Fibroblast of lung (primary cell): Measurements from ENCODE around the gene KRT25. TPM values are rescaled to one million over a fixed set of nuclear protein-coding genes. Genes with fewer than 3 reads are reported as not detected.

ENCODE experiments used
- DNase-seq, 2 donors: peaks; one replicate each; pipeline versions ENCODE4 v3.0.0 to v3.0.0-alpha.2; 2010; ENCODE audit warnings: low read depth in 2 of 2
- H2AFZ ChIP-seq: 2 replicates; pipeline ENCODE4 v1.5.1; 2012; ENCODE audit warnings: low read length, control low read depth, inconsistent platforms
- H3K27ac ChIP-seq: 2 replicates; pipeline ENCODE4 v1.5.1; 2011; ENCODE audit warnings: low read length, control low read depth; ENCODE audit not compliant: insufficient read depth
- H3K27me3 ChIP-seq: 2 replicates; pipeline ENCODE4 v1.5.1; 2011; ENCODE audit warnings: mild to moderate bottlenecking, low read length; ENCODE audit not compliant: control insufficient read depth, insufficient read depth
- H3K36me3 ChIP-seq: 2 replicates; pipeline ENCODE4 v1.5.1; 2011; ENCODE audit warnings: low read length; ENCODE audit not compliant: control insufficient read depth, insufficient read depth
- H3K4me1 ChIP-seq: 2 replicates; pipeline ENCODE4 v1.5.1; 2011; ENCODE audit warnings: low read length; ENCODE audit not compliant: control insufficient read depth, insufficient read depth; ENCODE audit errors: extremely low read depth
- H3K4me2 ChIP-seq: 2 replicates; pipeline ENCODE4 v1.5.1; 2011; ENCODE audit warnings: low read length, control low read depth; ENCODE audit not compliant: insufficient read depth; ENCODE audit errors: extremely low read depth
- H3K4me3 ChIP-seq, 4 experiments: fragments of 200-600 bp in 1 of 4; sonication (generic) in 1 of 4; replicated peaks in 1 of 4; 2 replicates each; pipeline ENCODE4 v1.5.1; 2011 to 2016; ENCODE audit warnings: low read length in 4 of 4, low read depth in 3 of 4, mild to moderate bottlenecking in 3 of 4, control low read depth in 2 of 4, inconsistent platforms in 1 of 4, mixed read lengths in 1 of 4; ENCODE audit not compliant: insufficient read depth in 1 of 4; ENCODE audit errors: control extremely low read depth in 1 of 4
- H3K79me2 ChIP-seq: 2 replicates; pipeline ENCODE4 v1.5.1; 2012; ENCODE audit warnings: mild to moderate bottlenecking, low read length, inconsistent platforms; ENCODE audit not compliant: control insufficient read depth, insufficient read depth
- H3K9ac ChIP-seq: 2 replicates; pipeline ENCODE4 v1.5.1; 2011; ENCODE audit warnings: mild to moderate bottlenecking, low read length, control low read depth; ENCODE audit not compliant: insufficient read depth
- H3K9me3 ChIP-seq: 2 replicates; pipeline ENCODE4 v1.5.1; 2012; ENCODE audit warnings: low read depth, low read length; ENCODE audit not compliant: control insufficient read depth, insufficient read depth
- H4K20me1 ChIP-seq: 2 replicates; pipeline ENCODE4 v1.5.1; 2011; ENCODE audit warnings: low read length; ENCODE audit not compliant: control insufficient read depth, insufficient read depth; ENCODE audit errors: extremely low read depth
- EZH2 ChIP-seq: IDR thresholded peaks from 2 replicates; pipeline ENCODE4 v1.5.1; 2012; ENCODE audit warnings: low read length, control low read depth, mild to moderate bottlenecking; ENCODE audit errors: missing control alignments
- polyA minus RNA-seq: library from RNA; depleted of rRNA, polyadenylated mRNA; stranded (reverse); fragments of >200 nt; gene quantifications from 2 replicates; pipeline ENCODE4 v1.2.3, GENCODE V29; 2011; ENCODE audit warnings: low replicate concordance
- polyA plus RNA-seq, 2 donors: library from polyadenylated mRNA; depleted of rRNA in 1 of 2; stranded (reverse) in 1 of 2; unstranded in 1 of 2; fragments of >200 nt; gene quantifications; 2 replicates each; pipeline ENCODE4 v1.2.1, GENCODE V29; 2011 to 2012; ENCODE audit warnings: missing spikeins in 1 of 2
- total RNA-seq: library from RNA; depleted of rRNA; stranded (reverse); fragments of >200 nt; gene quantifications from 2 replicates; pipeline ENCODE4 v1.2.1, GENCODE V29; 2014
- TF ChIP-seq, protein P1 (sequence below), 2 donors: IDR thresholded peaks in 1 of 2; conservative IDR thresholded peaks in 1 of 2; 1 replicate in 1 of 2; 2 replicates in 1 of 2; pipeline ENCODE4 v1.5.1; 2011 to 2012; ENCODE audit warnings: low read length in 2 of 2, control low read depth in 1 of 2, inconsistent platforms in 1 of 2, low read depth in 1 of 2, mild to moderate bottlenecking in 1 of 2

The KRT25 gene
- total RNA-seq (not detected in 2 replicates), polyA plus RNA-seq (not detected in 2 replicates), polyA minus RNA-seq (not detected in 2 replicates)
- polyA plus RNA-seq (2012) = not detected in 2 replicates

DNA sequence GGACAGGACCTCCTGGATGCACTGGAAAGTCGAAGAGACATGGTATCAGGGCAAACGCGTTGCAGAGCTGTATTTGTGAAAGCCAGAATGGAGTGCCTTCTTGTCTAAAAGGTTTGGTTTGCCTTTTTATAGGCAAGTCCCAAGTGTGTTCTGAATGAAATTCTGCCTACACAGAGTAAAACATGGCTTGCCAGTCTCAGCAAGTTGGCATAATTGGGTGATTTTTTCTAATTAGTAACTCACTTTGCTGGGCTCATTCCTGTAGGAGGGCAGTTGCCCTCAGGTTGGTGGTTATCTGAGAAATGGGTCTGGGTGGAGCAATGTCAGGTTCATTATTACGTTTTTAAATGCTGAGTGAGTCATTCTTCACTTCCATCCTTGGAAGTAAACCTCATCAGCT is at the start of gene KRT25:
Gene KRT25, minus strand, starts transcription at position 101 of the 400 bp plus-strand sequence. Its CDS starts 60 bp downstream, at position 41.
- Histone ChIP-seq H2AFZ (no peak within 1 kb of the TSS), H3K9me3 (no peaks in the 10 kb centered on the region), H3K4me2 (no peak within 1 kb of the TSS), H3K27me3 (no peaks in the 10 kb centered on the region), H3K9ac (no peak within 1 kb of the TSS), H3K4me3 (no peak within 1 kb of the TSS), H4K20me1 (no peaks in the 10 kb centered on the region), H3K36me3 (no peaks in the 10 kb centered on the region), H3K4me1 (no peaks in the 10 kb centered on the region), H3K27ac (no peak within 1 kb of the TSS), H3K79me2 (no peaks in the 10 kb centered on the region)
- no peak for TF ChIP-seq EZH2
- TF ChIP-seq, protein P1, sequence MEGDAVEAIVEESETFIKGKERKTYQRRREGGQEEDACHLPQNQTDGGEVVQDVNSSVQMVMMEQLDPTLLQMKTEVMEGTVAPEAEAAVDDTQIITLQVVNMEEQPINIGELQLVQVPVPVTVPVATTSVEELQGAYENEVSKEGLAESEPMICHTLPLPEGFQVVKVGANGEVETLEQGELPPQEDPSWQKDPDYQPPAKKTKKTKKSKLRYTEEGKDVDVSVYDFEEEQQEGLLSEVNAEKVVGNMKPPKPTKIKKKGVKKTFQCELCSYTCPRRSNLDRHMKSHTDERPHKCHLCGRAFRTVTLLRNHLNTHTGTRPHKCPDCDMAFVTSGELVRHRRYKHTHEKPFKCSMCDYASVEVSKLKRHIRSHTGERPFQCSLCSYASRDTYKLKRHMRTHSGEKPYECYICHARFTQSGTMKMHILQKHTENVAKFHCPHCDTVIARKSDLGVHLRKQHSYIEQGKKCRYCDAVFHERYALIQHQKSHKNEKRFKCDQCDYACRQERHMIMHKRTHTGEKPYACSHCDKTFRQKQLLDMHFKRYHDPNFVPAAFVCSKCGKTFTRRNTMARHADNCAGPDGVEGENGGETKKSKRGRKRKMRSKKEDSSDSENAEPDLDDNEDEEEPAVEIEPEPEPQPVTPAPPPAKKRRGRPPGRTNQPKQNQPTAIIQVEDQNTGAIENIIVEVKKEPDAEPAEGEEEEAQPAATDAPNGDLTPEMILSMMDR (conservative IDR thresholded peaks at IDR 0.05 in 1 of 2, IDR thresholded peaks at IDR 0.05 in 1 of 2; ENCODE audit: low read depth in 1 of 2, low read length in 2 of 2) = no peak
- DNase-seq = no peak

DNA sequence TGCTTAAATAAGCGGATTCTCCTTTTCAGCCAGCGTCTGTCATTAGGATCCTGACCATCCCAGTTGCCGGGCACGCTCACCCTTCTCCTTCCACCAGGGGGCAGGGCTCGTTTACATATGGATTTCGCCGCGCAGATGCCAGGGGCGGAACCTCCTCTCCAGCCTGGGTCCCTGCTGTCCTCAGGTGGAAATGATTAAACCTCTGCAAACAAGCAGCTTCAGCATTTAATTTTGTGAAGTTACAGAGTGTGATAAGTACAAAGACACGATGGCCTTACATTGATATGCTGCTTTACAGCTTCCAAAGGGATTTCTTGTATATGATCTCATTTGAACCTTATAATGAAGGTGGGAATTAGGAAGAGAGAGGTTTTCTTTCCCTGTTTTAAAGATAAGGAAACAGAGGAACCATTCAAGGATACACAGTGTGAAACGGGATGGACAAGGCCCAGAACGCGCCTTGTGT is 48.5 kb upstream of the KRT25 start:
- DNase-seq = peak; percentile 52 to 64
- H3K4me2 ChIP-seq = no peak overlapping the region
- no peaks in the 10 kb centered on the region for H3K9me3 ChIP-seq
- no peaks in the 10 kb centered on the region for H4K20me1 ChIP-seq
- no peaks in the 10 kb centered on the region for H3K79me2 ChIP-seq
- H2AFZ ChIP-seq = no peak overlapping the region
- no peak overlapping the region for H3K4me3 ChIP-seq
- H3K36me3 ChIP-seq = no peaks in the 10 kb centered on the region
- no peak overlapping the region for H3K9ac ChIP-seq
- peaks cover 29% of the 10 kb centered on the region for H3K27me3 ChIP-seq
- H3K27ac ChIP-seq = no peak overlapping the region
- TF ChIP-seq, protein P1 (conservative IDR thresholded peaks at IDR 0.05 in 1 of 2, IDR thresholded peaks at IDR 0.05 in 1 of 2; ENCODE audit: low read depth in 1 of 2, low read length in 2 of 2) = peak; percentile 89 to 91
- TF ChIP-seq EZH2 = no peak
- no peaks in the 10 kb centered on the region for H3K4me1 ChIP-seq

GRCh38 chr17:40801157-40801556 is 46.0 kb upstream of the KRT25 start:
- Histone ChIP-seq H3K9ac (no peak overlapping the region), H2AFZ (no peak overlapping the region), H3K4me2 (no peak overlapping the region), H3K4me3 (no peak overlapping the region), H3K9me3 (no peaks in the 10 kb centered on the region), H3K79me2 (no peaks in the 10 kb centered on the region), H3K4me1 (no peaks in the 10 kb centered on the region), H3K27ac (no peak overlapping the region), H3K36me3 (no peaks in the 10 kb centered on the region), H4K20me1 (no peaks in the 10 kb centered on the region), H3K27me3 (peaks cover 23% of the 10 kb centered on the region)
- TF ChIP-seq, protein P1 (conservative IDR thresholded peaks at IDR 0.05 in 1 of 2, IDR thresholded peaks at IDR 0.05 in 1 of 2; ENCODE audit: low read depth in 1 of 2, low read length in 2 of 2) = no peak
- TF ChIP-seq EZH2 = no peak
- no peak for DNase-seq
